T-helper 17 cell (primary cell): ENCODE data around the gene GLRX2. TPM values are rescaled to one million over a fixed set of nuclear protein-coding genes. Genes with fewer than 3 reads are reported as not detected.

Source experiments
- total RNA-seq, 4 donors: library from RNA in 2 of 4; stranded (reverse) in 2 of 4; gene quantifications; one replicate each; pipeline ENCODE4 v1.2.3 and lab custom pipeline; 2022 to 2026

Gene GLRX2
- total RNA-seq, 2 donors from 2014 or later = 7.0 to 7.8 TPM

Other genes with a start within 250 kb of the GLRX2 start
- 10 to 100 TPM; 15.5 to 18.9 TPM for gene UCHL5, start 46.1 kb downstream of the GLRX2 start, total RNA-seq
- 10 to 100 TPM; 44.0 to 58.2 TPM for gene RO60, start 45.8 kb downstream of the GLRX2 start, total RNA-seq
- 10 to 100 TPM; 73.2 to 84.9 TPM for gene CDC73, start 16.6 kb upstream of the GLRX2 start, total RNA-seq
- 1 to 10 TPM; 3.3 to 6.0 TPM for gene B3GALT2, start 81.2 kb upstream of the GLRX2 start, total RNA-seq